Fibroblast of lung (primary cell): ENCODE measurements around the gene ARHGEF16. TPM values are rescaled to one million over a fixed set of nuclear protein-coding genes. Genes with fewer than 3 reads are reported as not detected.

Source experiments
- DNase-seq, 2 donors: peaks; one replicate each; pipeline versions ENCODE4 v3.0.0 to v3.0.0-alpha.2; 2010; ENCODE audit warnings: low read depth in 2 of 2
- H2AFZ ChIP-seq: 2 replicates; pipeline ENCODE4 v1.5.1; 2012; ENCODE audit warnings: low read length, control low read depth, inconsistent platforms
- H3K27ac ChIP-seq: 2 replicates; pipeline ENCODE4 v1.5.1; 2011; ENCODE audit warnings: low read length, control low read depth; ENCODE audit not compliant: insufficient read depth
- H3K27me3 ChIP-seq: 2 replicates; pipeline ENCODE4 v1.5.1; 2011; ENCODE audit warnings: mild to moderate bottlenecking, low read length; ENCODE audit not compliant: control insufficient read depth, insufficient read depth
- H3K36me3 ChIP-seq: 2 replicates; pipeline ENCODE4 v1.5.1; 2011; ENCODE audit warnings: low read length; ENCODE audit not compliant: control insufficient read depth, insufficient read depth
- H3K4me1 ChIP-seq: 2 replicates; pipeline ENCODE4 v1.5.1; 2011; ENCODE audit warnings: low read length; ENCODE audit not compliant: control insufficient read depth, insufficient read depth; ENCODE audit errors: extremely low read depth
- H3K4me2 ChIP-seq: 2 replicates; pipeline ENCODE4 v1.5.1; 2011; ENCODE audit warnings: low read length, control low read depth; ENCODE audit not compliant: insufficient read depth; ENCODE audit errors: extremely low read depth
- H3K4me3 ChIP-seq, 4 experiments: fragments of 200-600 bp in 1 of 4; sonication (generic) in 1 of 4; replicated peaks in 1 of 4; 2 replicates each; pipeline ENCODE4 v1.5.1; 2011 to 2016; ENCODE audit warnings: low read length in 4 of 4, low read depth in 3 of 4, mild to moderate bottlenecking in 3 of 4, control low read depth in 2 of 4, inconsistent platforms in 1 of 4, mixed read lengths in 1 of 4; ENCODE audit not compliant: insufficient read depth in 1 of 4; ENCODE audit errors: control extremely low read depth in 1 of 4
- H3K79me2 ChIP-seq: 2 replicates; pipeline ENCODE4 v1.5.1; 2012; ENCODE audit warnings: mild to moderate bottlenecking, low read length, inconsistent platforms; ENCODE audit not compliant: control insufficient read depth, insufficient read depth
- H3K9ac ChIP-seq: 2 replicates; pipeline ENCODE4 v1.5.1; 2011; ENCODE audit warnings: mild to moderate bottlenecking, low read length, control low read depth; ENCODE audit not compliant: insufficient read depth
- H3K9me3 ChIP-seq: 2 replicates; pipeline ENCODE4 v1.5.1; 2012; ENCODE audit warnings: low read depth, low read length; ENCODE audit not compliant: control insufficient read depth, insufficient read depth
- H4K20me1 ChIP-seq: 2 replicates; pipeline ENCODE4 v1.5.1; 2011; ENCODE audit warnings: low read length; ENCODE audit not compliant: control insufficient read depth, insufficient read depth; ENCODE audit errors: extremely low read depth
- CTCF ChIP-seq, 2 donors: IDR thresholded peaks in 1 of 2; conservative IDR thresholded peaks in 1 of 2; 1 replicate in 1 of 2; 2 replicates in 1 of 2; pipeline ENCODE4 v1.5.1; 2011 to 2012; ENCODE audit warnings: low read length in 2 of 2, control low read depth in 1 of 2, inconsistent platforms in 1 of 2, low read depth in 1 of 2, mild to moderate bottlenecking in 1 of 2
- EZH2 ChIP-seq: IDR thresholded peaks from 2 replicates; pipeline ENCODE4 v1.5.1; 2012; ENCODE audit warnings: low read length, control low read depth, mild to moderate bottlenecking; ENCODE audit errors: missing control alignments
- polyA plus RNA-seq, 2 donors: library from polyadenylated mRNA; depleted of rRNA in 1 of 2; stranded (reverse) in 1 of 2; unstranded in 1 of 2; fragments of >200 nt; gene quantifications; 2 replicates each; pipeline ENCODE4 v1.2.1, GENCODE V29; 2011 to 2012; ENCODE audit warnings: missing spikeins in 1 of 2
- total RNA-seq: library from RNA; depleted of rRNA; stranded (reverse); fragments of >200 nt; gene quantifications from 2 replicates; pipeline ENCODE4 v1.2.1, GENCODE V29; 2014

ARHGEF16 gene
- total and polyA plus RNA-seq, 2 donors (not counting 1 experiment from before 2014, with no cell fraction given), result 0.02 to 0.17 TPM

- Histone ChIP-seq H3K4me2 (no peak overlapping the region), H3K79me2 (no peaks in the 10 kb centered on the region), H3K4me3 (no peak overlapping the region), H3K9ac (no peak overlapping the region), H3K9me3 (no peaks in the 10 kb centered on the region), H4K20me1 (no peaks in the 10 kb centered on the region), H3K4me1 (no peaks in the 10 kb centered on the region), H2AFZ (no peak overlapping the region), H3K27ac (no peak overlapping the region), H3K27me3 (no peaks in the 10 kb centered on the region), H3K36me3 (no peaks in the 10 kb centered on the region)
- no peak for DNase-seq
- no peak for TF ChIP-seq CTCF (conservative IDR thresholded peaks at IDR 0.05 in 1 of 2, IDR thresholded peaks at IDR 0.05 in 1 of 2; ENCODE audit: low read depth in 1 of 2, low read length in 2 of 2)
Measured at GRCh38 chr1:3506041-3506440, 51.6 kb downstream of the ARHGEF16 start.

- H3K79me2 ChIP-seq, result no peaks in the 10 kb centered on the region
- no peak overlapping the region for H2AFZ ChIP-seq
- no peak overlapping the region for H3K4me2 ChIP-seq
- no peaks in the 10 kb centered on the region for H4K20me1 ChIP-seq
- H3K27me3 ChIP-seq, result no peaks in the 10 kb centered on the region
- no peaks in the 10 kb centered on the region for H3K36me3 ChIP-seq
- no peak for DNase-seq
- no peak overlapping the region for H3K4me3 ChIP-seq
- H3K9me3 ChIP-seq, result no peaks in the 10 kb centered on the region
- no peak overlapping the region for H3K27ac ChIP-seq
- no peaks in the 10 kb centered on the region for H3K4me1 ChIP-seq
- TF ChIP-seq EZH2 (no peak), CTCF (conservative IDR thresholded peaks at IDR 0.05 in 1 of 2, IDR thresholded peaks at IDR 0.05 in 1 of 2; ENCODE audit: low read depth in 1 of 2, low read length in 2 of 2) (no peak)
- no peak overlapping the region for H3K9ac ChIP-seq
Measured at GRCh38 chr1:3506943-3507342, 52.5 kb downstream of the ARHGEF16 start.

GRCh38 chr1:3507636-3508275, 53.3 kb downstream of the ARHGEF16 start:
- no peaks in the 10 kb centered on the region for H3K4me1 ChIP-seq
- H3K9me3 ChIP-seq, result no peaks in the 10 kb centered on the region
- H3K27ac ChIP-seq, result no peak overlapping the region
- H3K4me3 ChIP-seq, result no peak overlapping the region
- no peak for TF ChIP-seq EZH2
- no peak for TF ChIP-seq CTCF (conservative IDR thresholded peaks at IDR 0.05 in 1 of 2, IDR thresholded peaks at IDR 0.05 in 1 of 2; ENCODE audit: low read depth in 1 of 2, low read length in 2 of 2)
- no peaks in the 10 kb centered on the region for H4K20me1 ChIP-seq
- no peak for DNase-seq
- no peaks in the 10 kb centered on the region for H3K36me3 ChIP-seq
- no peak overlapping the region for H2AFZ ChIP-seq
- no peaks in the 10 kb centered on the region for H3K79me2 ChIP-seq
- no peak overlapping the region for H3K9ac ChIP-seq
- no peak overlapping the region for H3K4me2 ChIP-seq
- H3K27me3 ChIP-seq, result no peaks in the 10 kb centered on the region
